Bone marrow (tissue), 2 donors: Measurements from ENCODE around the gene SDCCAG8.
"Not testable (repeated sequence)": the region's sequence is repeated elsewhere in the genome, so short reads cannot be mapped to it uniquely, and the experiment has no call there.

ENCODE experiments used
- DNase-seq, 2 donors: peaks; one replicate each; lab custom pipeline; 2025; lab: John Stamatoyannopoulos, UW

Gene SDCCAG8

GRCh38 chr1:243255791-243256512 is at the start of gene SDCCAG8:
Gene SDCCAG8 (plus strand): TSS chr1:243256041. CDS start chr1:243256174, 133 bp downstream.
- DNase-seq: peak; percentile 80 to 99

GRCh38 chr1:243211984-243212383 is 43.9 kb upstream of the SDCCAG8 start:
- not testable (repeated sequence) for DNase-seq

GRCh38 chr1:243213045-243213787 is 42.6 kb upstream of the SDCCAG8 start:
- DNase-seq: no peak

- DNase-seq: not testable (repeated sequence)
Observed at GRCh38 chr1:243215276-243215875, 40.5 kb upstream of the SDCCAG8 start.

- no peak for DNase-seq
Observed at GRCh38 chr1:243216741-243217140, 39.1 kb upstream of the SDCCAG8 start.

- DNase-seq: no peak
Observed at GRCh38 chr1:243217349-243217748, 38.5 kb upstream of the SDCCAG8 start.

GRCh38 chr1:243218059-243218458 is 37.8 kb upstream of the SDCCAG8 start:
- DNase-seq: no peak

GRCh38 chr1:243227622-243228021 is 28.2 kb upstream of the SDCCAG8 start:
- DNase-seq: no peak

GRCh38 chr1:243229526-243229925 is 26.3 kb upstream of the SDCCAG8 start:
- no peak for DNase-seq

- DNase-seq: peak in 1 of 2 donors; percentile 9
Observed at GRCh38 chr1:243230914-243231313, 24.9 kb upstream of the SDCCAG8 start.

GRCh38 chr1:243233908-243234307 is 21.9 kb upstream of the SDCCAG8 start:
- no peak for DNase-seq

GRCh38 chr1:243234978-243235647 is 20.7 kb upstream of the SDCCAG8 start:
- DNase-seq: no peak

GRCh38 chr1:243236604-243237252 is 19.1 kb upstream of the SDCCAG8 start:
- DNase-seq: no peak

- no peak for DNase-seq
Observed at GRCh38 chr1:243244432-243244841, 11.4 kb upstream of the SDCCAG8 start.

- DNase-seq: peak in 1 of 2 donors; percentile 53
Observed at GRCh38 chr1:243246916-243247315, 8.9 kb upstream of the SDCCAG8 start.

- no peak for DNase-seq
Observed at GRCh38 chr1:243247901-243248300, 7.9 kb upstream of the SDCCAG8 start.

- no peak for DNase-seq
Observed at GRCh38 chr1:243249214-243249613, 6.6 kb upstream of the SDCCAG8 start.

GRCh38 chr1:243250102-243250501 is 5.7 kb upstream of the SDCCAG8 start:
- DNase-seq: no peak

- DNase-seq: no peak
Observed at GRCh38 chr1:243251539-243251938, 4.3 kb upstream of the SDCCAG8 start.

GRCh38 chr1:243253211-243253925 is 2.5 kb upstream of the SDCCAG8 start:
- DNase-seq: no peak

- DNase-seq: no peak
Observed at GRCh38 chr1:243253926-243254232, 2.0 kb upstream of the SDCCAG8 start.
